ENCODE results near the gene TMEM94.
"Not testable (repeated sequence)": the region's sequence is repeated elsewhere in the genome, so short reads cannot be mapped to it uniquely, and the experiment has no call there.

The TMEM94 gene

DNA sequence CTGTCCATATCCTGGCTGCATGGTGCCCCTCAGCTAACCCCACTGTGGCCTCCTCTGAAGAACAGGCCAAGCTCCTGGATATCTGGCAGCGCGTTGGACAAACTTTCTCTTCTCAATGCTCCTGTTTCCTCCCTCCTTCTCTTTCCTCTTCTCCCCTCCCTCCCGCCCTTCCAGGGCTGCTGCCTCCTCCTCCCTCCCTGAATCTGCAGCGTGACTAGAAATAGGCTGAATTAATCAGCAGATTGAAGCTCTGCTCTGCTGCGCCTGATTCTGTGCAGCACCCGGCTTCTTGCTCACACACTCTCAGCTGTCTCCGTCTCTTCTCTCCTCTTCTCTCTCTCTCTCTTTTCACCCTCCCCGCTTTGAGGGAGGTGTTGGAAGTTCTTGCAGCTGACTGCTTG is 19.8 kb downstream of the TMEM94 start:
- DNase-seq (ENCODE audit: extremely low read depth in 1 of 2, low read depth in 1 of 2) = no peak

GRCh38 chr17:75476752-75477489 is 20.5 kb downstream of the TMEM94 start:
- no peak for DNase-seq (ENCODE audit: extremely low read depth in 1 of 2, low read depth in 1 of 2)

DNA sequence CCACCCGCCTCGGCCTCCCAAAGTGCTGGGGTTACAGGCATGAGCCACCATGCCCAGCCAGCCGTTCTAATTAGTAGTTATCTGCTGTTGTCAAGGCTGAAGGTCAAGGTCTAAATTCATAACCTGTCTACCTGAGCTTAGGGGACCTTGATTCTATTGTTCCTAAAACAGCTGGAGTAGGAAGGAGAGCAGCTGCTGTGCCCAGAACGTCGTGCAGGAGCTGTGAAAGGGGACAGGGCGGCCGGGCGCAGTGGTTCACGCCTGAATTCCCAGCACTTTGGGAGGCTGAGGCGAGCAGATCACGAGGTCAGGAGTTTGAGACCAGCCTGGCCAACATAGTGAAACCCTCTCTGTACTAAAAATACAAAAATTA is 21.0 kb downstream of the TMEM94 start:
- DNase-seq (ENCODE audit: extremely low read depth in 1 of 2, low read depth in 1 of 2) = not testable (repeated sequence)

GRCh38 chr17:75478508-75478907 is 22.1 kb downstream of the TMEM94 start:
- DNase-seq (ENCODE audit: extremely low read depth in 1 of 2, low read depth in 1 of 2) = no peak

GRCh38 chr17:75480281-75480680 is 23.8 kb downstream of the TMEM94 start:
- no peak for DNase-seq (ENCODE audit: extremely low read depth in 1 of 2, low read depth in 1 of 2)

GRCh38 chr17:75481194-75482068 is 25.0 kb downstream of the TMEM94 start:
- no peak for DNase-seq (ENCODE audit: extremely low read depth in 1 of 2, low read depth in 1 of 2)

- no peak for DNase-seq (ENCODE audit: extremely low read depth in 1 of 2, low read depth in 1 of 2)
These were observed 25.9 kb downstream of the TMEM94 start for GRCh38 chr17:75482098-75482942.

DNA sequence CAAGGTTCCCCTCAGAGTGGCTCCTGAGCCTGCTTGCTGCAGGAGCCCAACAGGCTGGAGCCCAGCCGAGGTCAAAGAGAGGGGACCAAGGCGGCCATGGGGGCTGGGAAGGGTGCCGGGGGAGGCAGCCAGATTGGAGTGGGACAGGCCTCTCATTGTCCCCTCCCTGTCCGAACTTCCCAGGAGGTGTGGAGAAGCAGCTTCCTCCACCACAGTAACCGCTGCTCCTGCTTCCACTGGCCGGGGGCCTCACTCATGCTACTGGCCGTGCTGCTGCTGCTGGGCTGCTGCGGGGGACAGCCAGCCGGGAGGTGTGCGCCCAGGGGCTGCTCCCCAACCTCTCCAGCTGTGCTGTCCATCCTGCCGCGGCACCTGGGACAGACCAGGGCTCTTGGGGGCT is 29.3 kb downstream of the TMEM94 start:
- DNase-seq (ENCODE audit: extremely low read depth in 1 of 2, low read depth in 1 of 2) = no peak

DNA sequence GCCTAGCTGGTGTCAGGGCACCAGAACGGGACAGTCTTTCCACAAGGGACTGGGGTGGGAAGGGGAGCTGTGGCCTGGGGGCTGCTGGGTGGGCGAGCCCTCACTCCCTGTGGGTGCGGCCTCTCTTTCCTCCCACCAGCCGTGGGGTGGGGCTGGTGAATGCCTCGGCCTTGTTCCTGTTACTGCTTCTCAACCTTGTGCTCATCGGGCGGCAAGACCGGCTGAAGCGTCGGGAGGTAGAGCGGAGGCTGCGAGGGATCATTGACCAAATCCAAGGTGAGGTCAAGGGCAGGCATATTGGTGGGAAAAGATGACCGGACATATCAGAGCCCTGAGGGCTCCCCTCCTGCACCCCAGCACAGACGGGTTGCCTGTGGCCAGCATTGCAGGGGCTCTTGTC is 29.7 kb downstream of the TMEM94 start:
- DNase-seq (ENCODE audit: extremely low read depth in 1 of 2, low read depth in 1 of 2) = no peak

GRCh38 chr17:75486951-75487350 is 30.5 kb downstream of the TMEM94 start:
- no peak for DNase-seq (ENCODE audit: extremely low read depth in 1 of 2, low read depth in 1 of 2)

DNA sequence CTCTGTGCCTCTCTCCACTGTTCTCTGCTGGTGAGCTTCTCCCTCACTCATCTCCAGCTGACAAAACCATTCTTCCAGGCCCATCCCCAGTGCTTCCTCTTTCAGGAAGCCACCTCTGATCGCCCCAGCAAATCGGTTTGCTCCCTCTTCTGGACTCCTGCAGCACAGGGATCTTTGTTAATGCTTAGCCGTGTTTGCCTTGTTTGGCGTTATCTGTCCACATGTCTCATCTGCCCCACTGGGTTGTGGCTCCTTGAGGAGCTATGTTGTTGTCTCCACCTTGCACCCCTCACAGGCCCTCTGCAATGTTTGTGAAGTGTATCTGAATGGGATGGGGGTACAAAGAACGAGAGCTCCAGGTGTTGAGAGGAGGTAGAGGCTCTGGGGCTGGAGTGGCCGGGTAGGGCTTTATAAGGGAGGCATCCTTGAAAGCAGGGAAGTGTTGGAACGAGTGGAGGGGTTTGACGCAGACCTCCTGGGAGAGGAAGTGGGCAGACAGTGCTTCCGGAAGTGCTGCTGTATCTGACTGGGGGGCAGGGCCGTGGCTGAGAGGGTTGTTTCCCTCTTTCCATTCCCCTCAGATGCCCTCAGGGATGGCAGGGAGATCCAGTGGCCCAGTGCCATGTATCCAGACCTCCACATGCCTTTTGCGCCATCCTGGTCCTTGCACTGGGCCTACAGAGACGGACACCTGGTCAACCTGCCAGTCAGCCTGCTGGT is 31.1 kb downstream of the TMEM94 start:
- DNase-seq (ENCODE audit: extremely low read depth in 1 of 2, low read depth in 1 of 2) = peak in 1 of 2 donors; percentile 18

- no peak for DNase-seq (ENCODE audit: extremely low read depth in 1 of 2, low read depth in 1 of 2)
These were observed 32.5 kb downstream of the TMEM94 start for GRCh38 chr17:75488693-75489510.

DNA sequence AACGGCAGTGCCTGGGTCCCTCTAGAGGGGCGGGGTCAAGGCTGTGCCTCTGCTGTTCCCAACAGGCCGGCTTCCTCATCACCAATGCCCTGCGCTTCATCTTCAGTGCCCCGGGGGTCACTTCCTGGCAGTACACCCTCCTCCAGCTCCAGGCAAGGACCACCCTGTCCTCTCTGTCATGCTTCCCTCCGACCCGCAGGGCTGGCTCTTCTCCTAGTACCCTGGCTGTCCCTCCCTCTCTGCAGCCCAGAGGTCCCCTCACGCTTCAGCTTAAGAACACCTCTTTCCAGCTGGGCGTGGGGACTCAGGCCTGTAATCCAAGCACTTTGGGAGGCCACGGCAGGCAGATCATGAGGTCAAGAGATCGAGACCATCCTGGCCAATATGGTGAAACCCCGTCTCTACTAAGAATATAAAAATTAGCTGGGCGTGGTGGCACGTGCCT is 33.1 kb downstream of the TMEM94 start:
- DNase-seq (ENCODE audit: extremely low read depth in 1 of 2, low read depth in 1 of 2) = no peak

GRCh38 chr17:75490173-75490743 is 33.8 kb downstream of the TMEM94 start:
- DNase-seq (ENCODE audit: extremely low read depth in 1 of 2, low read depth in 1 of 2) = no peak

- DNase-seq (ENCODE audit: extremely low read depth in 1 of 2, low read depth in 1 of 2) = no peak
These were observed 34.7 kb downstream of the TMEM94 start for GRCh38 chr17:75490953-75491649.

DNA sequence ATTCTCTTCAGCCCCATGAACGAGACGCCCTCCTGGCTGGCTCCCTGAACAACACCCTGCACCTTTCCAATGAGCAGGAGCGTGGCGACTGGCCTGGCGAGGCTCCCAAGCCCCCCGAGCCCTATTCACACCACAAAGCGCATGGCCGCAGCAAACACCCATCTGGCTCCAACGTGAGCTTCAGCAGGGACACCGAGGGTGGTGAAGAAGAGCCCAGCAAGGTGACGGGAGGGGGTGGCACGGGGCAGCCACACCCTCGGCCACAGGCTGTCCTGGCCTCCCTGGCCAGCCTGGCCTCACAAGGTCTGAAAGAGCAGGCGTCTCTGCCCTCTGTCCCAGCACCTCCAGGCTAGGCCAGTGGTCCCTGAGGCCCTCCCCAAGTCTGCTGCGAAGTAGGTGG is 35.2 kb downstream of the TMEM94 start:
- DNase-seq (ENCODE audit: extremely low read depth in 1 of 2, low read depth in 1 of 2) = no peak

- DNase-seq (ENCODE audit: extremely low read depth in 1 of 2, low read depth in 1 of 2) = no peak
These were observed 36.2 kb downstream of the TMEM94 start for GRCh38 chr17:75492555-75493168.

- no peak for DNase-seq (ENCODE audit: extremely low read depth in 1 of 2, low read depth in 1 of 2)
These were observed 37.2 kb downstream of the TMEM94 start for GRCh38 chr17:75493476-75494129.
